Stomach smooth muscle (tissue), 2 donors: ENCODE results near the gene AKAP6.

Experiments
- H3K27ac ChIP-seq: one replicate; pipeline ENCODE4 v1.7.0; 2013; ENCODE audit warnings: mild to moderate bottlenecking, low read length, inconsistent platforms
- H3K27me3 ChIP-seq, 2 donors: one replicate each; pipeline ENCODE4 v1.7.0; 2013; ENCODE audit warnings: low read length in 2 of 2; ENCODE audit not compliant: insufficient read depth in 2 of 2, control insufficient read depth in 1 of 2
- H3K36me3 ChIP-seq, 2 donors: one replicate each; pipeline ENCODE4 v1.7.0; 2013; ENCODE audit warnings: low read length in 2 of 2; ENCODE audit not compliant: control insufficient read depth in 2 of 2, insufficient read depth in 2 of 2
- H3K4me1 ChIP-seq: one replicate; pipeline ENCODE4 v1.7.0; 2013; ENCODE audit warnings: low read length; ENCODE audit not compliant: control insufficient read depth, insufficient read depth
- H3K4me3 ChIP-seq, 2 donors: one replicate each; pipeline ENCODE4 v1.7.0; 2013; ENCODE audit warnings: low read length in 2 of 2
- H3K9ac ChIP-seq, 2 donors: one replicate each; pipeline ENCODE4 v1.7.0; 2013; ENCODE audit warnings: low read length in 2 of 2, mild to moderate bottlenecking in 1 of 2
- H3K9me3 ChIP-seq, 2 donors: one replicate each; pipeline ENCODE4 v1.7.0; 2013; ENCODE audit warnings: low read length in 2 of 2; ENCODE audit not compliant: control insufficient read depth in 2 of 2
- donor health status: healthy.
- donor health status: Pancreatic carcinoma.

Gene AKAP6

GRCh38 chr14:32817780-32818179 is 488.7 kb downstream of the AKAP6 start:
- Histone ChIP-seq H3K4me3 (no peak overlapping the region), H3K4me1 (peaks cover 12% of the 10 kb centered on the region), H3K36me3 (peaks cover 0 to 5% of the 10 kb centered on the region in 2 donors), H3K27me3 (no peaks in the 10 kb centered on the region), H3K9me3 (no peaks in the 10 kb centered on the region), H3K27ac (no peak overlapping the region), H3K9ac (no peak overlapping the region)

DNA sequence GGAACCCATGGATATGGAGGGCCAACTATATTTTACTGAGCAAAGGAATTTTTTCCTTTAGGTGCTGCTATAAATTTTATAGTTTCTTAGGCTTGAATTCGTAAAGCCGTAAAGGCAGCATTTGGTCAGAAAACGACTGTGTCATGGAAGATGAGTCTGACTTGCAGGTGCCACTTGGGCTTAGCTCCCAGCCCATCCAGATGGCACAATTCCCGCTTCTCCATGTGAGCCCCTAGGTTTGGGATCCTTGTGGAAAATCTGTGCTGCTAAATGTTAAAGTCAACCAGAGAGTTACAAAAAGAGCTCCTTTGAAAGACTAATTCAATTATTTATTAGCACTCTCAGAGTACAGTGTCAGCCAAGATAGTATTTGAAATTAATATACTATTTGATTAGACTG is 489.5 kb downstream of the AKAP6 start:
- Histone ChIP-seq H3K4me3 (no peak overlapping the region), H3K27ac (no peak overlapping the region), H3K9ac (no peak overlapping the region), H3K36me3 (peaks cover 0 to 5% of the 10 kb centered on the region in 2 donors), H3K27me3 (no peaks in the 10 kb centered on the region), H3K9me3 (no peaks in the 10 kb centered on the region), H3K4me1 (peaks cover 12% of the 10 kb centered on the region)

DNA sequence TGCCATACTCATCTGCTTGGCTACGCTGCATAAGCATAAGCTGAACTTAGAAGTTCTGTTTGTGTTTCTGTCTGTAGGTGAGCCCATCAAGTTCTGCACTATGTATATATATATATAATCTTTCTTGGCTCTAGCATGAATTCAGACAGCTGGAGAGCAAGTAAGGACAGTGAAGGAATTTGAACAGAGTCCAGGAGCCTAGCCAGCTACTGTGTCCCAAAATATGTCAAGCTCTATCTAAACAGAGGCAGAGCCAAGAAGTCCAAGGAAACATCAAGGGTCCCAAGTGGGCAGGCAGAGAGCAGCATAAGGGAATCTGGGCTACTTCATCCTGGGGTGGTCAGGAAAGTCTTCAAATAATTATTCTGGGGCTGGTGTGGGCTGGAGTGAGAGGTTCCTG is 491.1 kb downstream of the AKAP6 start:
- peaks cover 12% of the 10 kb centered on the region for H3K4me1 ChIP-seq
- no peak overlapping the region for H3K27ac ChIP-seq
- H3K27me3 ChIP-seq = no peaks in the 10 kb centered on the region
- no peak overlapping the region for H3K4me3 ChIP-seq
- H3K9ac ChIP-seq = no peak overlapping the region
- H3K36me3 ChIP-seq = peaks cover 0 to 5% of the 10 kb centered on the region in 2 donors
- H3K9me3 ChIP-seq = no peaks in the 10 kb centered on the region

- Histone ChIP-seq H3K4me3 (no peak overlapping the region), H3K9ac (no peak overlapping the region), H3K36me3 (peaks cover 0 to 5% of the 10 kb centered on the region in 2 donors), H3K9me3 (no peaks in the 10 kb centered on the region), H3K27ac (no peak overlapping the region), H3K4me1 (peaks cover 12% of the 10 kb centered on the region), H3K27me3 (no peaks in the 10 kb centered on the region)
Measured at GRCh38 chr14:32820682-32821081, 491.6 kb downstream of the AKAP6 start.

GRCh38 chr14:32821964-32822653 is 493.0 kb downstream of the AKAP6 start:
- H3K4me3 ChIP-seq = no peak overlapping the region
- H3K36me3 ChIP-seq = peaks cover 0 to 5% of the 10 kb centered on the region in 2 donors
- no peak overlapping the region for H3K27ac ChIP-seq
- no peaks in the 10 kb centered on the region for H3K9me3 ChIP-seq
- no peak overlapping the region for H3K9ac ChIP-seq
- no peaks in the 10 kb centered on the region for H3K27me3 ChIP-seq
- peaks cover 12% of the 10 kb centered on the region for H3K4me1 ChIP-seq

DNA sequence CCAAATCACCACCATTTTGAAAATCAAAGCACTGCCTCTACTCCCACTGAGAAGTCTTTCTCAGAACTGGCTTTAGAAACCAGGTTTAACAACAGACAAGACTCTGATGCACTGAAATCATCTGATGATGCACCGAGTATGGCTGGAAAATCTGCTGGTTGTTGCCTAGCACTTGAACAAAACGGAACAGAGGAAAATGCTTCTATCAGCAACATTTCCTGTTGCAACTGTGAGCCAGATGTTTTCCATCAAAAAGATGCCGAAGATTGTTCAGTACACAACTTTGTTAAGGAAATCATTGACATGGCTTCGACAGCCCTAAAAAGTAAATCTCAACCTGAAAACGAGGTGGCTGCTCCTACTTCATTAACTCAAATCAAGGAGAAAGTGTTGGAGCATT is 494.6 kb downstream of the AKAP6 start:
- H3K9me3 ChIP-seq = no peaks in the 10 kb centered on the region
- H3K36me3 ChIP-seq = peaks cover 0 to 5% of the 10 kb centered on the region in 2 donors
- no peak overlapping the region for H3K27ac ChIP-seq
- H3K4me1 ChIP-seq = peaks cover 12% of the 10 kb centered on the region
- no peak overlapping the region for H3K4me3 ChIP-seq
- H3K27me3 ChIP-seq = no peaks in the 10 kb centered on the region
- no peak overlapping the region for H3K9ac ChIP-seq

- H3K9ac ChIP-seq = no peak overlapping the region
- H3K4me1 ChIP-seq = peaks cover 12% of the 10 kb centered on the region
Measured at GRCh38 chr14:32824195-32824594, 495.1 kb downstream of the AKAP6 start.

GRCh38 chr14:32825058-32825457 is 496.0 kb downstream of the AKAP6 start:
- Histone ChIP-seq H3K9me3 (no peaks in the 10 kb centered on the region), H3K27me3 (no peaks in the 10 kb centered on the region), H3K4me3 (no peak overlapping the region), H3K36me3 (peaks cover 3 to 8% of the 10 kb centered on the region in 2 donors), H3K27ac (no peak overlapping the region), H3K9ac (no peak overlapping the region), H3K4me1 (peaks cover 5% of the 10 kb centered on the region)

More at GRCh38 chr14:32824195-32824594, 495.1 kb downstream of the AKAP6 start:
- Histone ChIP-seq H3K27ac (no peak overlapping the region), H3K27me3 (no peaks in the 10 kb centered on the region), H3K9me3 (no peaks in the 10 kb centered on the region), H3K4me3 (no peak overlapping the region), H3K36me3 (peaks cover 0 to 5% of the 10 kb centered on the region in 2 donors)

GRCh38 chr14:32826404-32827082 is 497.4 kb downstream of the AKAP6 start:
- Histone ChIP-seq H3K27ac (no peak overlapping the region), H3K27me3 (no peaks in the 10 kb centered on the region), H3K4me1 (no peaks in the 10 kb centered on the region), H3K36me3 (peaks cover 3 to 8% of the 10 kb centered on the region in 2 donors), H3K9ac (no peak overlapping the region), H3K4me3 (no peak overlapping the region), H3K9me3 (no peaks in the 10 kb centered on the region)

DNA sequence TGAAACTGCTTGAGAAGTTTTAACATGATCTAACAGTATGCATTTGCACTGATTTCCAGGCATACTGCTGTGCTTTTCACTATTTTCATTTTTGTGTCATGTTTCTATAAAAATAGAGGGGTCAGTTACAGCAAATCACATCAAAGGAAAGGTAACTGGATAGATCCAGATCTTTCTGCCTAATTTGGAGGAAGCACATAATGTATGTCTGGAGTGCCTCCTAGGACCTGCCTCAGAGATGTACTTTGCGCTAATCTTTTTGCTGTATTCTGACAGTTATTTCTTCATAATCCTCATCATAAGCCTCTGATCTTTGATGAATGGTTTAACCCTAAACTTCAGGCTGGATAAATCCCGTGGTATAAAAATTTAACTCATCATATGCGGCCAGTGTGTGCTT is 498.4 kb downstream of the AKAP6 start:
- Histone ChIP-seq H3K27me3 (no peaks in the 10 kb centered on the region), H3K36me3 (peaks cover 2 to 3% of the 10 kb centered on the region in 2 donors), H3K9ac (no peak overlapping the region), H3K27ac (no peak overlapping the region), H3K4me1 (no peaks in the 10 kb centered on the region), H3K9me3 (no peaks in the 10 kb centered on the region), H3K4me3 (no peak overlapping the region)

GRCh38 chr14:32835924-32836323 is 506.8 kb downstream of the AKAP6 start:
- H3K9me3 ChIP-seq = no peaks in the 10 kb centered on the region
- no peak overlapping the region for H3K27ac ChIP-seq
- H3K4me1 ChIP-seq = no peaks in the 10 kb centered on the region
- H3K9ac ChIP-seq = no peak overlapping the region
- H3K4me3 ChIP-seq = no peak overlapping the region
- H3K27me3 ChIP-seq = no peaks in the 10 kb centered on the region
- H3K36me3 ChIP-seq = no peaks in the 10 kb centered on the region
